Osteoblast (primary cell): Measurements from ENCODE around the gene TGM2. TPM values are rescaled to one million over a fixed set of nuclear protein-coding genes. Genes with fewer than 3 reads are reported as not detected.
A peak's percentile ranks its signal among the peaks of the same experiment; 100 is the strongest.

Experiments
- DNase-seq: peaks from one replicate; pipeline ENCODE4 v3.0.0; 2011; ENCODE audit warnings: low spot score, mixed read lengths; ENCODE audit not compliant: insufficient read length; ENCODE audit errors: missing footprints
- H2AFZ ChIP-seq: 2 replicates; pipeline ENCODE4 v1.6.0; 2011; ENCODE audit warnings: mild to moderate bottlenecking, low read length
- H3K27ac ChIP-seq: 2 replicates; pipeline ENCODE4 v1.5.1; 2011; ENCODE audit warnings: mild to moderate bottlenecking, low read depth, low read length, moderate library complexity
- H3K27me3 ChIP-seq: 2 replicates; pipeline ENCODE4 v1.6.0; 2012; ENCODE audit warnings: mild to moderate bottlenecking, control low read depth, inconsistent platforms, low read length, moderate library complexity; ENCODE audit not compliant: insufficient read depth
- H3K36me3 ChIP-seq: 2 replicates; pipeline ENCODE4 v1.5.1; 2011; ENCODE audit warnings: mild to moderate bottlenecking, low read length, control low read depth, moderate library complexity; ENCODE audit not compliant: insufficient read depth
- H3K4me1 ChIP-seq: 2 replicates; pipeline ENCODE4 v1.5.1; 2011; ENCODE audit warnings: mild to moderate bottlenecking, low read length, control low read depth, moderate library complexity; ENCODE audit not compliant: insufficient read depth
- H3K4me2 ChIP-seq: 2 replicates; pipeline ENCODE4 v1.6.0; 2011; ENCODE audit warnings: mild to moderate bottlenecking, low read length; ENCODE audit not compliant: insufficient read depth
- H3K4me3 ChIP-seq: fragments of 200-600 bp; sonication (generic); 3 replicates; pipeline ENCODE4 v1.5.1; 2012; ENCODE audit warnings: mild to moderate bottlenecking, low read length, inconsistent platforms; ENCODE audit not compliant: insufficient read depth
- H3K79me2 ChIP-seq: 2 replicates; pipeline ENCODE4 v1.6.0; 2012; ENCODE audit warnings: mild to moderate bottlenecking, low read length, control low read depth, inconsistent platforms; ENCODE audit not compliant: insufficient read depth
- H3K9me3 ChIP-seq: 2 replicates; pipeline ENCODE4 v1.5.1; 2011; ENCODE audit warnings: low read depth, low read length, control low read depth
- H4K20me1 ChIP-seq: 2 replicates; pipeline ENCODE4 v1.6.0; 2012; ENCODE audit warnings: mild to moderate bottlenecking, low read length, control low read depth; ENCODE audit not compliant: insufficient read depth
- CTCF ChIP-seq: IDR thresholded peaks from 2 replicates; pipeline ENCODE4 v1.5.1; 2011; ENCODE audit warnings: mild to moderate bottlenecking, low read depth, low read length, moderate library complexity; ENCODE audit errors: extremely low read depth
- total RNA-seq: library from RNA; depleted of rRNA; stranded (reverse); fragments of >200 nt; gene quantifications from 2 replicates; pipeline ENCODE4 v1.2.3, GENCODE V29; 2012

TGM2 gene
- total RNA-seq, 1 donor: 78.2 TPM

- no peak overlapping the region for H2AFZ ChIP-seq
- H3K9me3 ChIP-seq: no peaks in the 10 kb centered on the region
- no peak overlapping the region for H3K27ac ChIP-seq
- TF ChIP-seq CTCF: no peak
- no peak overlapping the region for H3K4me2 ChIP-seq
- peak; percentile 34 for DNase-seq
- peaks cover 38% of the 10 kb centered on the region for H3K4me1 ChIP-seq
- no peaks in the 10 kb centered on the region for H3K36me3 ChIP-seq
- no peaks in the 10 kb centered on the region for H4K20me1 ChIP-seq
- no peaks in the 10 kb centered on the region for H3K27me3 ChIP-seq
- no peak overlapping the region for H3K4me3 ChIP-seq
- no peaks in the 10 kb centered on the region for H3K79me2 ChIP-seq
Measured at GRCh38 chr20:38193586-38194105, 28.6 kb upstream of the TGM2 start.

GRCh38 chr20:38192323-38192885 is 27.3 kb upstream of the TGM2 start:
- no peak overlapping the region for H3K4me3 ChIP-seq
- no peaks in the 10 kb centered on the region for H3K27me3 ChIP-seq
- no peak for DNase-seq
- H2AFZ ChIP-seq: no peak overlapping the region
- no peaks in the 10 kb centered on the region for H4K20me1 ChIP-seq
- no peaks in the 10 kb centered on the region for H3K79me2 ChIP-seq
- no peak overlapping the region for H3K4me2 ChIP-seq
- H3K9me3 ChIP-seq: no peaks in the 10 kb centered on the region
- peaks cover 33% of the 10 kb centered on the region for H3K4me1 ChIP-seq
- no peak for TF ChIP-seq CTCF
- no peak overlapping the region for H3K27ac ChIP-seq
- H3K36me3 ChIP-seq: no peaks in the 10 kb centered on the region

GRCh38 chr20:38191654-38192053 is 26.6 kb upstream of the TGM2 start:
- Histone ChIP-seq H3K4me2 (no peak overlapping the region), H3K79me2 (no peaks in the 10 kb centered on the region), H3K36me3 (no peaks in the 10 kb centered on the region), H3K4me3 (no peak overlapping the region), H3K27ac (no peak overlapping the region), H2AFZ (no peak overlapping the region), H3K27me3 (no peaks in the 10 kb centered on the region), H4K20me1 (no peaks in the 10 kb centered on the region), H3K4me1 (peaks cover 32% of the 10 kb centered on the region), H3K9me3 (no peaks in the 10 kb centered on the region)
- DNase-seq: peak; percentile 26
- no peak for TF ChIP-seq CTCF

GRCh38 chr20:38190936-38191371 is 25.9 kb upstream of the TGM2 start:
- TF ChIP-seq CTCF: no peak
- Histone ChIP-seq H3K27ac (no peak overlapping the region), H3K4me3 (no peak overlapping the region), H4K20me1 (no peaks in the 10 kb centered on the region), H3K4me2 (no peak overlapping the region), H3K4me1 (peaks cover 27% of the 10 kb centered on the region), H3K9me3 (no peaks in the 10 kb centered on the region), H2AFZ (no peak overlapping the region), H3K27me3 (no peaks in the 10 kb centered on the region), H3K79me2 (no peaks in the 10 kb centered on the region), H3K36me3 (no peaks in the 10 kb centered on the region)
- no peak for DNase-seq
